ENCODE results near the gene JAZF1. TPM values are rescaled to one million over a fixed set of nuclear protein-coding genes. Genes with fewer than 3 reads are reported as not detected.

JAZF1 gene
- total RNA-seq, 1 experiment from 2014 or later = 9.1 TPM

- H3T11ph ChIP-seq (ENCODE audit: low read length) = no peak overlapping the region
- H3K18ac ChIP-seq (ENCODE audit: insufficient read length, low read depth, low read length) = no peak overlapping the region
- H2AK5ac ChIP-seq (ENCODE audit: insufficient read length, low read length) = no peak overlapping the region
- H3K27me3 ChIP-seq (ENCODE audit: insufficient read depth, low read length) = no peaks in the 10 kb centered on the region
- no peak overlapping the region for H2BK12ac ChIP-seq (ENCODE audit: insufficient read length, low read depth, low read length)
- no peak for DNase-seq
- no peak overlapping the region for H3K56ac ChIP-seq (ENCODE audit: insufficient read length, low read depth, low read length)
- H3K4me2 ChIP-seq (ENCODE audit: insufficient read depth, insufficient read length, low read length) = no peak overlapping the region
- H4K91ac ChIP-seq (ENCODE audit: insufficient read length, low read depth, low read length) = no peak overlapping the region
- H2BK15ac ChIP-seq (ENCODE audit: low read depth, low read length) = no peak overlapping the region
- H2BK20ac ChIP-seq (ENCODE audit: low read depth, low read length, poor library complexity, severe bottlenecking) = no peak overlapping the region
- no peaks in the 10 kb centered on the region for H3K79me1 ChIP-seq (ENCODE audit: insufficient read depth, low read depth, low read length, poor library complexity, severe bottlenecking)
- H4K8ac ChIP-seq (replicated peaks; ENCODE audit: insufficient read length, low read depth, low read length) = no peak overlapping the region
- H3K4ac ChIP-seq (ENCODE audit: low read depth, low read length) = no peak overlapping the region
- no CpG with 5 or more reads among the region's 6 CpGs for WGBS (ENCODE audit: extremely low coverage, insufficient read length, low lambda C conversion rate)
- no peak overlapping the region for H3K27ac Mint-ChIP-seq
- H3K79me2 ChIP-seq (ENCODE audit: insufficient read depth, low read length) = 0 out of 2 replicates have a peak, but pooled peaks cover 2% of the 10 kb centered on the region
- peaks cover 3% of the 10 kb centered on the region; the same call in 1 of the 2 replicates for H3K4me1 ChIP-seq (ENCODE audit: insufficient read depth, low read length)
- H2AFZ ChIP-seq (ENCODE audit: low read length) = no peak overlapping the region
- no peak for TF ChIP-seq CTCF (conservative IDR thresholded peaks at IDR 0.05)
- no peak overlapping the region for H3K27ac ChIP-seq (ENCODE audit: insufficient read length, low read depth, low read length)
- no peak overlapping the region for H3K14ac ChIP-seq (ENCODE audit: insufficient read depth, low read length)
- no peaks in the 10 kb centered on the region for H3K27me3 Mint-ChIP-seq (ENCODE audit: low read depth)
- no peaks in the 10 kb centered on the region for H3K9me3 ChIP-seq (ENCODE audit: control insufficient read depth, low read depth, low read length)
- H3K36me3 Mint-ChIP-seq (ENCODE audit: insufficient read depth in 1 of 3, low read depth in 3 of 3) = no peaks in the 10 kb centered on the region
- no peaks in the 10 kb centered on the region for H3K23me2 ChIP-seq (ENCODE audit: insufficient read length, low read depth, low read length, poor library complexity, severe bottlenecking)
- no peaks in the 10 kb centered on the region for H3K9me3 Mint-ChIP-seq
- no peak overlapping the region for H3K9ac ChIP-seq (ENCODE audit: extremely low read depth, insufficient read length, low read length)
- H2BK5ac ChIP-seq (ENCODE audit: insufficient read length, low read length) = no peak overlapping the region
- no peak overlapping the region for H4K5ac ChIP-seq (ENCODE audit: insufficient read length, low read depth, low read length)
- no peak overlapping the region for H2BK120ac ChIP-seq (ENCODE audit: low read depth, low read length, poor library complexity, severe bottlenecking)
- H3K4me1 Mint-ChIP-seq = peaks cover 29 to 30% of the 10 kb centered on the region in 2 experiments
- H4K20me1 ChIP-seq (ENCODE audit: control insufficient read depth, insufficient read depth, insufficient read length) = no peaks in the 10 kb centered on the region
- H3K4me3 Mint-ChIP-seq = no peak overlapping the region
- H3K23ac ChIP-seq (ENCODE audit: insufficient read length, low read depth, low read length) = no peak overlapping the region
Observed at GRCh38 chr7:27900006-27900405, 280.6 kb downstream of the JAZF1 start.
